Endothelial cell of umbilical vein (primary cell): ENCODE measurements around the gene VCAN. TPM values are rescaled to one million over a fixed set of nuclear protein-coding genes. Genes with fewer than 3 reads are reported as not detected.

ENCODE experiments used
- BruUV-seq: library from RNA; stranded (reverse); fragments of 400-500 nt; replicated peaks from 2 replicates; lab custom pipeline; 2021; lab: Mats Ljungman, UMichigan
- CTCF ChIA-PET: fragments of 300-600, 350-600 bp; sonication (Branson Sonifier 250); formaldehyde crosslinking; loops from one replicate; lab custom pipeline; 2021; ENCODE audit warnings: antibody characterized with exemption, inconsistent platforms; lab: Charles Lee
- POLR2A ChIA-PET: fragments of 300-600, 350-600 bp; sonication (Branson Sonifier 250); formaldehyde crosslinking; loops from one replicate; lab custom pipeline; 2021; ENCODE audit warnings: antibody characterized with exemption, inconsistent platforms; lab: Charles Lee
- DNase-seq: peaks from one replicate; pipeline ENCODE4 v3.0.0-alpha.2; 2011; ENCODE audit warnings: low read depth, low spot score
- FAIRE-seq: peaks from 2 replicates; lab custom pipeline; 2011; peaks lifted over from hg19 to GRCh38; lab: Jason Lieb, UNC
- H2AFZ ChIP-seq: 2 replicates; pipeline ENCODE4 v1.6.0; 2012; ENCODE audit warnings: low read depth, low read length, control low read depth, inconsistent platforms
- H3K27ac ChIP-seq: 2 replicates; pipeline ENCODE4 v1.5.1; 2011; ENCODE audit warnings: low read depth, mild to moderate bottlenecking, control low read depth, low read length, moderate library complexity; ENCODE audit not compliant: insufficient read depth
- H3K27me3 ChIP-seq, 2 experiments: 2 replicates each; pipeline versions ENCODE4 v1.6.0 to v1.6.1; 2011; ENCODE audit warnings: low read length in 2 of 2, mixed read lengths in 1 of 2; ENCODE audit not compliant: control insufficient read depth in 2 of 2, insufficient read depth in 2 of 2
- H3K36me3 ChIP-seq, 2 experiments: 2 replicates in 1 of 2; 3 replicates in 1 of 2; pipeline ENCODE4 v1.5.1; 2011; ENCODE audit warnings: low read length in 2 of 2, mild to moderate bottlenecking in 1 of 2, moderate library complexity in 1 of 2; ENCODE audit not compliant: control insufficient read depth in 2 of 2, insufficient read depth in 2 of 2; ENCODE audit errors: extremely low read depth in 1 of 2
- H3K4me1 ChIP-seq: 3 replicates; pipeline ENCODE4 v1.5.1; 2011; ENCODE audit warnings: mild to moderate bottlenecking, low read length; ENCODE audit not compliant: control insufficient read depth, insufficient read depth; ENCODE audit errors: extremely low read depth
- H3K4me2 ChIP-seq: 2 replicates; pipeline ENCODE4 v1.6.1; 2011; ENCODE audit warnings: low read length, control low read depth, mixed read lengths; ENCODE audit not compliant: insufficient read depth
- H3K4me3 ChIP-seq, 3 experiments: fragments of 200-600 bp in 1 of 3; sonication (generic), shearing (Covaris generic) in 1 of 3; replicated peaks in 1 of 3; 2 replicates each; pipeline ENCODE4 v1.5.1; 2011 to 2016; ENCODE audit warnings: control low read depth in 3 of 3, low read length in 3 of 3, mild to moderate bottlenecking in 2 of 3, inconsistent platforms in 1 of 3, low read depth in 1 of 3, moderate library complexity in 1 of 3; ENCODE audit not compliant: insufficient read depth in 1 of 3
- H3K79me2 ChIP-seq: 2 replicates; pipeline ENCODE4 v1.6.0; 2012; ENCODE audit warnings: low read length, inconsistent platforms; ENCODE audit not compliant: control insufficient read depth, insufficient read depth
- H3K9ac ChIP-seq: replicated peaks from 2 replicates; pipeline ENCODE3; 2011; ENCODE audit warnings: low read length, control low read depth; ENCODE audit not compliant: insufficient read depth; ENCODE audit errors: extremely low read depth
- H3K9me1 ChIP-seq: replicated peaks from 3 replicates; pipeline ENCODE4 v1.6.0; 2011; ENCODE audit warnings: mild to moderate bottlenecking, low read length; ENCODE audit not compliant: control insufficient read depth, insufficient read depth; ENCODE audit errors: extremely low read depth
- H3K9me3 ChIP-seq: replicated peaks from 2 replicates; pipeline ENCODE4 v1.5.1; 2012; ENCODE audit warnings: low read length, inconsistent platforms; ENCODE audit not compliant: control insufficient read depth, insufficient read depth
- H4K20me1 ChIP-seq: replicated peaks from 2 replicates; pipeline ENCODE3; 2011; ENCODE audit warnings: mild to moderate bottlenecking, low read length; ENCODE audit not compliant: control insufficient read depth, insufficient read depth; ENCODE audit errors: extremely low read depth
- FOS ChIP-seq: IDR thresholded peaks from 2 replicates; pipeline ENCODE4 v1.6.1; 2011; ENCODE audit warnings: mild to moderate bottlenecking, low read length, moderate library complexity, borderline replicate concordance; ENCODE audit not compliant: insufficient read depth
- GATA2 ChIP-seq: IDR thresholded peaks from 2 replicates; pipeline ENCODE4 v1.7.0; 2011; ENCODE audit warnings: low read depth, mild to moderate bottlenecking, moderate library complexity, mixed read lengths, low read length; ENCODE audit not compliant: insufficient read length, insufficient read depth
- JUN ChIP-seq: IDR thresholded peaks from 2 replicates; pipeline ENCODE4 v1.6.1; 2011; ENCODE audit warnings: borderline replicate concordance, low read depth; ENCODE audit not compliant: insufficient read length, insufficient read depth
- MYC ChIP-seq: IDR thresholded peaks from one replicate; pipeline ENCODE4 v1.6.1; 2011; ENCODE audit warnings: mild to moderate bottlenecking, low read depth, low read length
- POLR2A ChIP-seq: IDR thresholded peaks from 2 replicates; pipeline ENCODE4 v1.6.1; 2012; ENCODE audit warnings: low read depth, mild to moderate bottlenecking, control low read depth, low read length
- POLR2AphosphoS5 ChIP-seq: IDR thresholded peaks from 2 replicates; pipeline ENCODE4 v1.6.1; 2012; ENCODE audit warnings: low read depth, mild to moderate bottlenecking, control low read depth, low read length, moderate library complexity; ENCODE audit not compliant: insufficient read depth
- dilution Hi-C: fragments of 300-500 bp; cut with MboI; formaldehyde crosslinking; loops from one replicate; pipeline ENCODE4 v1.15.0; 2019; ENCODE audit warnings: low sequenced_read_pairs; ENCODE audit not compliant: extremely low pct_ligation_motif_present
- intact Hi-C: fragments of 100-400 bp; cut with micrococcal nuclease; formaldehyde crosslinking; loops from one replicate; pipeline ENCODE4 v1.10.0; 2022
- polyA plus RNA-seq, 4 experiments: library from polyadenylated mRNA; depleted of rRNA in 3 of 4; stranded (reverse) in 3 of 4; unstranded in 1 of 4; fragments of >200 nt; gene quantifications; 2 replicates each; pipeline versions ENCODE4 v1.2.1 to v1.2.3, GENCODE V29; 2011 to 2012; ENCODE audit warnings: missing spikeins in 1 of 4
- total RNA-seq: library from RNA; stranded (reverse); gene quantifications from 2 replicates; pipeline ENCODE4 v1.2.3, GENCODE V29; 2021
- TF ChIP-seq, protein P1 (sequence below): IDR thresholded peaks from 2 replicates; pipeline ENCODE4 v1.6.1; 2011; ENCODE audit not compliant: insufficient read depth, insufficient read length
- TF ChIP-seq, protein P2 (sequence below), 2 donors: IDR thresholded peaks; 1 replicate in 1 of 2; 2 replicates in 1 of 2; pipeline ENCODE4 v1.5.1; 2011; ENCODE audit warnings: low read length in 2 of 2, mild to moderate bottlenecking in 2 of 2, moderate library complexity in 2 of 2, control low read depth in 1 of 2, inconsistent platforms in 1 of 2, low read depth in 1 of 2; ENCODE audit not compliant: insufficient read depth in 1 of 2; ENCODE audit errors: extremely low read depth in 1 of 2

Gene VCAN
- total and polyA plus RNA-seq, 2 donors (not counting 3 experiments of a cell fraction or from before 2014, with no cell fraction given): 0.35 to 1.2 TPM

DNA sequence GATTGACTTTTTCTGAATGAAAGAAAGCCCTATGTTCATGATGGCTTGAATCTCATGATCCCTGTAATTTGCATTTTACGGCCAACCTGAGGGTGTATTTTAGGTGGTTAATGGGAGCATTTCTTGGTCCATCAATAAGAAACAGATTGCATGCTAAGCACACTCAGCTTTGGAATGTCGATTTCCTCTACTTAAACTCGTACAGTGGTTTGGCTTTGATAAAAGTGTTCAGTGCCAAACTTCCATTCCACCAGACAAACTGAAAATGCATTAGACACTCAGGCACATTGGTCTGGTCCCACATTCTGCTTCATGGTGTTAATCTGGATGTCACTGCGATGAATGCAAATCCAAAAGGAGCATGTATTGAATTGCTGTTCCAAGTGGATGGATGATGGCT lies 77.0 kb downstream of the VCAN start:
- intact Hi-C loops (no loop called here), dilution Hi-C loops (no loop called here)
- CTCF ChIA-PET: no interaction called here
- Histone ChIP-seq H4K20me1 (no peaks in the 10 kb centered on the region), H3K9ac (no peak overlapping the region), H3K79me2 (no peaks in the 10 kb centered on the region), H3K27ac (no peak overlapping the region), H3K9me3 (no peaks in the 10 kb centered on the region), H3K36me3 (no peaks in the 10 kb centered on the region), H3K4me3 (no peak overlapping the region), H3K4me2 (no peak overlapping the region), H2AFZ (no peak overlapping the region), H3K9me1 (no peaks in the 10 kb centered on the region), H3K27me3 (peaks cover 2 to 6% of the 10 kb centered on the region in 2 experiments), H3K4me1 (no peaks in the 10 kb centered on the region)
- no peak for DNase-seq
- TF ChIP-seq GATA2 (no peak), FOS (no peak), JUN (no peak), POLR2A (no peak), MYC (no peak), POLR2AphosphoS5 (no peak)
- TF ChIP-seq, protein P1, sequence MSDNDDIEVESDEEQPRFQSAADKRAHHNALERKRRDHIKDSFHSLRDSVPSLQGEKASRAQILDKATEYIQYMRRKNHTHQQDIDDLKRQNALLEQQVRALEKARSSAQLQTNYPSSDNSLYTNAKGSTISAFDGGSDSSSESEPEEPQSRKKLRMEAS: no peak
- TF ChIP-seq, protein P2, sequence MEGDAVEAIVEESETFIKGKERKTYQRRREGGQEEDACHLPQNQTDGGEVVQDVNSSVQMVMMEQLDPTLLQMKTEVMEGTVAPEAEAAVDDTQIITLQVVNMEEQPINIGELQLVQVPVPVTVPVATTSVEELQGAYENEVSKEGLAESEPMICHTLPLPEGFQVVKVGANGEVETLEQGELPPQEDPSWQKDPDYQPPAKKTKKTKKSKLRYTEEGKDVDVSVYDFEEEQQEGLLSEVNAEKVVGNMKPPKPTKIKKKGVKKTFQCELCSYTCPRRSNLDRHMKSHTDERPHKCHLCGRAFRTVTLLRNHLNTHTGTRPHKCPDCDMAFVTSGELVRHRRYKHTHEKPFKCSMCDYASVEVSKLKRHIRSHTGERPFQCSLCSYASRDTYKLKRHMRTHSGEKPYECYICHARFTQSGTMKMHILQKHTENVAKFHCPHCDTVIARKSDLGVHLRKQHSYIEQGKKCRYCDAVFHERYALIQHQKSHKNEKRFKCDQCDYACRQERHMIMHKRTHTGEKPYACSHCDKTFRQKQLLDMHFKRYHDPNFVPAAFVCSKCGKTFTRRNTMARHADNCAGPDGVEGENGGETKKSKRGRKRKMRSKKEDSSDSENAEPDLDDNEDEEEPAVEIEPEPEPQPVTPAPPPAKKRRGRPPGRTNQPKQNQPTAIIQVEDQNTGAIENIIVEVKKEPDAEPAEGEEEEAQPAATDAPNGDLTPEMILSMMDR (IDR thresholded peaks at IDR 0.05; ENCODE audit: extremely low read depth in 1 of 2, insufficient read depth in 1 of 2, low read depth in 1 of 2, low read length in 2 of 2): no peak
- BruUV-seq: no TSS peak
- POLR2A ChIA-PET: no interaction called here
- no peak for FAIRE-seq
